Activated T-helper 17 cell treated with anti-CD3 and anti-CD28 coated beads, Interleukin-2, amount 50 U/mL, for 72 hours (primary cell): ENCODE measurements around the gene ANO7. TPM values are rescaled to one million over a fixed set of nuclear protein-coding genes. Genes with fewer than 3 reads are reported as not detected.
"Not testable (repeated sequence)": the region's sequence is repeated elsewhere in the genome, so short reads cannot be mapped to it uniquely, and the experiment has no call there.

ENCODE experiments used
- ATAC-seq: fragments of 150-1000 bp; cut with Tn5 transposase; replicated peaks from 2 replicates; pipeline ENCODE4 v1.10.0; 2021; ENCODE audit warnings: mild to moderate bottlenecking, moderate library complexity
- H3K27ac Mint-ChIP-seq: one replicate; pipeline ENCODE4 v1.8.0; 2022; ENCODE audit warnings: mixed read lengths
- H3K27me3 Mint-ChIP-seq: one replicate; pipeline ENCODE4 v1.8.0; 2022; ENCODE audit warnings: mixed read lengths
- H3K36me3 Mint-ChIP-seq: one replicate; pipeline ENCODE4 v1.8.0; 2022; ENCODE audit warnings: low read depth, mild to moderate bottlenecking, mixed read lengths
- H3K4me1 Mint-ChIP-seq: one replicate; pipeline ENCODE4 v1.8.0; 2022; ENCODE audit warnings: mixed read lengths
- H3K4me3 Mint-ChIP-seq: one replicate; pipeline ENCODE4 v1.8.0; 2022; ENCODE audit warnings: mild to moderate bottlenecking, mixed read lengths
- H3K9me3 Mint-ChIP-seq: one replicate; pipeline ENCODE4 v1.8.0; 2022; ENCODE audit warnings: mixed read lengths
- total RNA-seq, 2 donors: library from RNA; stranded (reverse); gene quantifications; one replicate each; pipeline ENCODE4 v1.2.3, GENCODE V29; 2022

ANO7 gene
- total RNA-seq, 2 donors from 2014 or later: 1.6 to 12.8 TPM

GRCh38 chr2:241193271-241193670, 4.8 kb downstream of the ANO7 start:
- Mint-ChIP-seq H3K27me3 (no peaks in the 10 kb centered on the region), H3K27ac (no peak overlapping the region), H3K4me1 (no peaks in the 10 kb centered on the region), H3K4me3 (no peak overlapping the region), H3K9me3 (no peaks in the 10 kb centered on the region), H3K36me3 (no peaks in the 10 kb centered on the region)
- ATAC-seq: no peak

- H3K27ac Mint-ChIP-seq: no peak overlapping the region
- no peak for ATAC-seq
- no peaks in the 10 kb centered on the region for H3K27me3 Mint-ChIP-seq
- no peaks in the 10 kb centered on the region for H3K4me1 Mint-ChIP-seq
- no peaks in the 10 kb centered on the region for H3K9me3 Mint-ChIP-seq
- no peaks in the 10 kb centered on the region for H3K36me3 Mint-ChIP-seq
- H3K4me3 Mint-ChIP-seq: no peak overlapping the region
Measured at GRCh38 chr2:241194811-241195210, 6.3 kb downstream of the ANO7 start.

GRCh38 chr2:241195506-241196130, 7.1 kb downstream of the ANO7 start:
- no peaks in the 10 kb centered on the region for H3K9me3 Mint-ChIP-seq
- H3K4me1 Mint-ChIP-seq: no peaks in the 10 kb centered on the region
- H3K27ac Mint-ChIP-seq: no peak overlapping the region
- ATAC-seq: no peak
- no peak overlapping the region for H3K4me3 Mint-ChIP-seq
- H3K36me3 Mint-ChIP-seq: no peaks in the 10 kb centered on the region
- H3K27me3 Mint-ChIP-seq: no peaks in the 10 kb centered on the region

GRCh38 chr2:241197246-241197645, 8.8 kb downstream of the ANO7 start:
- not testable (repeated sequence) for H3K27me3 Mint-ChIP-seq, H3K4me1 Mint-ChIP-seq, H3K9me3 Mint-ChIP-seq, ATAC-seq, H3K36me3 Mint-ChIP-seq, H3K27ac Mint-ChIP-seq, H3K4me3 Mint-ChIP-seq

- no peak overlapping the region for H3K4me3 Mint-ChIP-seq
- no peak for ATAC-seq
- no peaks in the 10 kb centered on the region for H3K36me3 Mint-ChIP-seq
- H3K27me3 Mint-ChIP-seq: no peaks in the 10 kb centered on the region
- H3K27ac Mint-ChIP-seq: no peak overlapping the region
- no peaks in the 10 kb centered on the region for H3K9me3 Mint-ChIP-seq
- no peaks in the 10 kb centered on the region for H3K4me1 Mint-ChIP-seq
Measured at GRCh38 chr2:241197947-241198346, 9.5 kb downstream of the ANO7 start.

- no peak overlapping the region for H3K4me3 Mint-ChIP-seq
- no peaks in the 10 kb centered on the region for H3K27me3 Mint-ChIP-seq
- no peak for ATAC-seq
- H3K4me1 Mint-ChIP-seq: no peaks in the 10 kb centered on the region
- H3K27ac Mint-ChIP-seq: no peak overlapping the region
- H3K9me3 Mint-ChIP-seq: no peaks in the 10 kb centered on the region
- H3K36me3 Mint-ChIP-seq: no peaks in the 10 kb centered on the region
Measured at GRCh38 chr2:241198381-241199279, 10.2 kb downstream of the ANO7 start.

GRCh38 chr2:241199286-241199685, 10.8 kb downstream of the ANO7 start:
- Mint-ChIP-seq H3K27ac (no peak overlapping the region), H3K9me3 (no peaks in the 10 kb centered on the region), H3K27me3 (no peaks in the 10 kb centered on the region), H3K36me3 (no peaks in the 10 kb centered on the region), H3K4me1 (no peaks in the 10 kb centered on the region), H3K4me3 (no peak overlapping the region)
- ATAC-seq: no peak

GRCh38 chr2:241199897-241200821, 11.7 kb downstream of the ANO7 start:
- Mint-ChIP-seq H3K4me1 (no peaks in the 10 kb centered on the region), H3K27ac (no peak overlapping the region), H3K9me3 (no peaks in the 10 kb centered on the region), H3K36me3 (no peaks in the 10 kb centered on the region), H3K4me3 (no peak overlapping the region), H3K27me3 (no peaks in the 10 kb centered on the region)
- no peak for ATAC-seq

- no peaks in the 10 kb centered on the region for H3K36me3 Mint-ChIP-seq
- H3K9me3 Mint-ChIP-seq: no peaks in the 10 kb centered on the region
- ATAC-seq: no peak
- H3K27me3 Mint-ChIP-seq: no peaks in the 10 kb centered on the region
- H3K4me3 Mint-ChIP-seq: no peak overlapping the region
- no peaks in the 10 kb centered on the region for H3K4me1 Mint-ChIP-seq
- H3K27ac Mint-ChIP-seq: no peak overlapping the region
Measured at GRCh38 chr2:241200822-241201395, 12.4 kb downstream of the ANO7 start.

- Mint-ChIP-seq H3K4me3 (no peak overlapping the region), H3K36me3 (no peaks in the 10 kb centered on the region), H3K27me3 (no peaks in the 10 kb centered on the region), H3K4me1 (no peaks in the 10 kb centered on the region), H3K9me3 (no peaks in the 10 kb centered on the region), H3K27ac (no peak overlapping the region)
- no peak for ATAC-seq
Measured at GRCh38 chr2:241201445-241202267, 13.2 kb downstream of the ANO7 start.

- no peaks in the 10 kb centered on the region for H3K9me3 Mint-ChIP-seq
- ATAC-seq: no peak
- no peak overlapping the region for H3K4me3 Mint-ChIP-seq
- H3K27ac Mint-ChIP-seq: no peak overlapping the region
- no peaks in the 10 kb centered on the region for H3K4me1 Mint-ChIP-seq
- H3K27me3 Mint-ChIP-seq: no peaks in the 10 kb centered on the region
- H3K36me3 Mint-ChIP-seq: no peaks in the 10 kb centered on the region
Measured at GRCh38 chr2:241202268-241202585, 13.8 kb downstream of the ANO7 start.

GRCh38 chr2:241202681-241203080, 14.2 kb downstream of the ANO7 start:
- Mint-ChIP-seq H3K36me3 (no peaks in the 10 kb centered on the region), H3K27ac (no peak overlapping the region), H3K4me3 (no peak overlapping the region), H3K9me3 (no peaks in the 10 kb centered on the region), H3K27me3 (no peaks in the 10 kb centered on the region), H3K4me1 (no peaks in the 10 kb centered on the region)
- no peak for ATAC-seq

- ATAC-seq: no peak
- Mint-ChIP-seq H3K27me3 (no peaks in the 10 kb centered on the region), H3K9me3 (no peaks in the 10 kb centered on the region), H3K36me3 (no peaks in the 10 kb centered on the region), H3K4me3 (no peak overlapping the region), H3K4me1 (no peaks in the 10 kb centered on the region), H3K27ac (no peak overlapping the region)
Measured at GRCh38 chr2:241203218-241204009, 14.9 kb downstream of the ANO7 start.
